ENCODE measurements around the gene TPM4. TPM values are rescaled to one million over a fixed set of nuclear protein-coding genes. Genes with fewer than 3 reads are reported as not detected.
"Not testable (repeated sequence)": the region's sequence is repeated elsewhere in the genome, so short reads cannot be mapped to it uniquely, and the experiment has no call there.

The TPM4 gene
- total RNA-seq, 1 donor from 2014 or later = 607 TPM

DNA sequence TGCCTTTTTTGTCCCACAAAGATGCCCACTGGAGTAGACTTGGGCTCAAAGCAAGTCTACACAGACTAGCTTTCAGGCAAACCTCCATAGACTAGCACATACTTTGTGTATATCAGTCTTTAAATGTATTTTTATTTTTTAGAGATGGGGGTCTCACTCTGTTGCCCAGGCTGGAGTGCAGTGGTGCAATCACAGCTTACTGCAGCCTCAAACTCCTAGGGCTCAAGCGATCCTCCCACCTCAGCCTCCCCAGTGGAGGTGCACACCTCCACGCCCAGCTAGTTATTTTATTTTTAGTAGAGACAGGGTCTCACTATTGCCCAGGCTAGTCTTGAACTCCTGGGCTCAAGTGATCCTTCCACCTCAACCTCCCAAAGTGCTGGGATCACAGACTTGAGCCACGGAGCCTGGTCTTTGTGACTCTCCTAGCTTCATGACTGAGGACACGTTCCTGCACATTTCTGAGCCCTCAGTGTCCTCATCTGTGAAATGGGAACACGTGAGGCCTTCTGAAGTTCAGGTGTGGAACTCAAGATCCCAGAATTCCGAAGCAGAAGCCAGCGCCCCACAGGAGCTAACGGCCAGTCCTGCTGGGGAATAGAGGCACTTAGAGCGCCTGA lies 5.1 kb upstream of the TPM4 start:
- DNase-seq (ENCODE audit: low read depth) = no peak

DNA sequence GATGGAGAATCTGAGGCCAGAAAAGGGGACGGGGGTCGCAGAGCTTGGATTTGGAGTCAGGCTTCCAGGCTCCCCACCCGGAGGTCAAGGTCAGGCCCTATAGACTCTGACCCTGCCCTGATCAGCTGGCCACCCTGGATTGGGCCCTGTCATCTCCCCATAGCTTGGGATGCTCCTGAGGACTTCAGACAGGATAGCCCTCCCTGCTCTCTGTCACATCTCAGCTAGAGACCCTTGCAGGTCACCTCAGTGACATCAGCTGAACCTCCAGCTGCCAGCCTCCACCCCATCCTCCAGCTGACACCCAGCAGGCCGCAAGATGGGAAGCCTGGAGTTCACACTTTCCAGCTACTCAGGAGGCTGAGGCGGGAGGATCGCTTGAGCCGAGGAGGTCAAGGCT lies 2.8 kb upstream of the TPM4 start:
- DNase-seq (ENCODE audit: low read depth) = no peak

DNA sequence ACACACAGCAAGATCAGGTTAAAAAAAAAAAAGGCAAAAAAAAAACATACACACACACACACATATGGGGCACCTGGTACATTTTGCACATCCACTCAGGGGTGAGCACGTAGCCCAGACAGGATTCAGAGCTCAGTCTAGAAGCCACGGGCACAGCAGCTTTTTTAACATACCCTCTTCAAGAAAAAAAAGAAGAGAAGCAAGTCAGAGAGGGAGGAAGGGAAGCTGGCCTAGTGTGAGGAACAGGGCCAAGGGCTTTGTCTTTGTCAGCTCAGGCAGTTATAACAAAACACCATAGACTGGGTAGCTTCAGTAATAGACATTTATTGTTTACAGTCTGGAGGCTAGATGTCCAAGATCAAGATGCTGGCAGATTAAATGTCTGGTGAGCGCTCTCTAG lies 2.3 kb upstream of the TPM4 start:
- DNase-seq (ENCODE audit: low read depth) = no peak

DNA sequence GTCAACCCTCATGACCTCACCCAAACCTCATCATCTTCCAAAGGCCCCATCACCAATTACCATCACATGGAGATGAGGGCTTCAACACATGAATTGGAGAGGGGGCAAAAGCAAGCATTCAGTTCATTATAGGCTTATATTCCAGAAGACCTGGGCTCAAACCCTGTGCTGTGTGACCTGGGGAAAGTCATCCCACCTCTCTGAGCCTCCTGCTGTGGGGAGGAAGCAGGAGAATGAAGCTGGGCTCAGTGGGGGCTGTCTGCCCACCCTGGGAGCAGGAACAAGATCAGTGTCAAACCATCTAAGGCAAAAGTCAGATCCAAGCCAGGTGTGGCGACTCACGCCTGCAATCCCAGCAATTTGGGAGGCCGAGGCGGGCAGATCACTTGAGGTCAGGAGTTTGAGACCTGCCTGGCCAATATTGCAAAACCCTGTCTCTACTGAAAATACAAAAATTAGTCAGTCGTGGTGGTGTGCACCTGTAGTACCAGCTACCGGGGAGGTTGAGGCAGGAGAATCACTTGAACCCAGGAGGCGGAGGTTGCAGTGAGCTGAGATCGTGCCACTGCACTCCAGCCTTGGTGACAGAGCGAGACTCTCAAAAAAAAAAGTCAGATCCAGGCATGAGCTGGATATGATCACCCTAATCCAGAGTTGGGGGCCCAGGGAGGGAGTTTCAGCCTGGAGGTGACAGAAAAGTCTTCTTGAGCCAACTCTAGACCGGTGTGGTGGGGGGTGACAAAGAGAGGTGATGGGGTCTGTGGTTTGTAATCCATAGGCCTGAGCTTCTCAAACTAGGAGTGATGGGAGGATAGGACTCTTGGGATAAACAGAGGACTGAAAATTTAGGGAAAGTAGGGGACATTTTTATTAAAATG lies 1.6 kb upstream of the TPM4 start:
- DNase-seq (ENCODE audit: low read depth) = no peak

DNA sequence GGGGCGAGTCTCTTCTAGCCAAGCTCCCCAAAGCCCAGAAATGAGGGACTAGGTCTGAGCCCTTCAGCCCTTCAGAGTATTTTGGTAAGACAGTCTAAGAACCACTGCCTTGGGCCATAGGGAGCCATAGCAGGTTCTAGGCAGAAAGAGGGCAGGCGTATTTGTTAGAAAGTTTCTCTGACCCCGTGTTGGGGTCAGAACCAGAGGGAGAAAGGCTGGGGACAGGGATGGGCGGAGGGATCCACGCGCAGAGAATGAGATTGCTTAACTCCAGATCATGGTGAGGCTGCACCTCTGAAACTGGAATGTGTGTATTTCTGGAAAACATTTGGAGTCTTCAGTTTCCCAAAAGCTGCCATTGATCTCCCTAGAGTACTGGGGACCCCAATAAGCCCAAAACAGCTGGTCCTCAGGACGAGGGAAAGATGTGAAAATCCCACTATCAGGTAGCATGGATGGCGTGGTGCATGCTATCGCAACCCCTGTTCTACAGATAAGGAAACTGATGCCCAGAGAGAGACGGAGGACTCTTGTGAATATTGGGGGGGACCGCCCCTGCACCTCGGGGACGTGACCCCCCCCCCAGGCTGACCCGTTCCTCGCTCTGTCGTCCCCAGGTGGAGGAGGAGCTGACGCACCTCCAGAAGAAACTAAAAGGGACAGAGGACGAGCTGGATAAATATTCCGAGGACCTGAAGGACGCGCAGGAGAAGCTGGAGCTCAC lies 703 bp upstream of the TPM4 start:
- DNase-seq (ENCODE audit: low read depth) = no peak

DNA sequence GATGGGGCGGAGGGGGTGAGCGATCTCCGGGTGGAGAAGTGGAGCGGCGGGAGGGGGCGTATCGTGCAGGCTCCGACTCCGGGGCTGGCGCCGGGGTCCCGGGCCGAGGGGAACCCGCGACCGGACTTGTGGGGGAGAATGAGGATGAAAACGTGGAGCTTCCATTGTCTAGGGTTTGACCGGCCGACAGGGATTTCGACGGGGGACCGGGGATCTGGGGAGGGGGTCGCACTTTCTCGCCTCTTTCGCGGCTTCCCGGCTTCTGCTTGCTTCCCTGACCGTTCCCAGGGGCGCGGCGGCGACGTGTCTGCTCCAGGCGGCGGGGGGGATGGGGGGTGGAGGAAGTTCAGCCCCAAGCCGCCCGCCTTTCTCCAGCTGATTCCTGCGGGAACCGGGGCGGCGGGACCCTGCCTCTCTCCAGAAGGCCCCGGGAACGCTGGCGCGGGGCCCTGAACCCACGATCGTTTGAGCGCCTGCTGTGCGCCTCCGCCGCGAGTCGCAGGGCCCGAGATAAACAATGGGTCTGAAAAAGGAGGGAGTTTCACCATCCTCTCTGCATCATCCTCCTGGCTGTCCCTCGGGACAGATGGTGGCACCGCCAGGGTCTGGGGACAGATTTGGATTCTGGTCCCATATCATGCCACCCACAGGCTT lies 790 bp downstream of the TPM4 start:
- DNase-seq (ENCODE audit: low read depth) = no peak

DNA sequence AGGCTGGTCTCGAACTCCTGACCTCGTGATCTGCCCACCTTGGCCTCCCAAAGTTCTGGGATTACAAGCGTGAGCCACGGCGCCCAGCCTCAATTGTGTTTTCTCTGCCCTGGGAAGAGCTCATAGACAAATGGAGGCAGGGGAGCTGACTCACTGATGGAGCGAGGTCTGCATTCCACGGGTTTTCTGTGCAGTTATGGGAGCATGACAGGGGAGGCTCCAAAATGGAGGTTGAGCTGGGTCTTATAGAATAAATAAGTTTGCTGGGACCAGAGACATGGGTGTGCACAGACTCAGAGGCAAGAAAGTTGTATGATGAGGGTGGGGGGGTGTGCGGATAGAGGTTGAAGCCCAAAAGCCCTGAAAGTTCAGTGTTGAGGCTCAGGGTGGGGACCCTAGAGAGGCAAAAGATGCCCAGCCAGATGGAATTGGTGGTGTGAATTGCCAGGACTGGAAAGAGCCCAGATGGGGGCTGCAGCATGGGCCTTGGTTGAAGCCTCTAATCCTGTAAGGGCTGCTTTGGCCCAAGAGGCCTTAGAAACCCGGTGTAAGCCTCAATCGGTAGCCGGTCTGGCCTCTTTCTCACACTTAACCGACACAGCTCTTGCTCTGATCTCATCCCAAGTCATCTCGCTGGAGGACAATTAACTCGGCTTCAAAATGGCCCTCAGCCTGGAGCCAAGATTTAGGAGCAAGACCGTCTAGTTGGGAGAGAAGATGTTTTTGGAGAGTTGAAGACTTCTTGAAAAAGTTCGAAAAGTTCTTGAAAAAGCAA lies 1.9 kb downstream of the TPM4 start:
- peak; percentile 25 for DNase-seq (ENCODE audit: low read depth)

DNA sequence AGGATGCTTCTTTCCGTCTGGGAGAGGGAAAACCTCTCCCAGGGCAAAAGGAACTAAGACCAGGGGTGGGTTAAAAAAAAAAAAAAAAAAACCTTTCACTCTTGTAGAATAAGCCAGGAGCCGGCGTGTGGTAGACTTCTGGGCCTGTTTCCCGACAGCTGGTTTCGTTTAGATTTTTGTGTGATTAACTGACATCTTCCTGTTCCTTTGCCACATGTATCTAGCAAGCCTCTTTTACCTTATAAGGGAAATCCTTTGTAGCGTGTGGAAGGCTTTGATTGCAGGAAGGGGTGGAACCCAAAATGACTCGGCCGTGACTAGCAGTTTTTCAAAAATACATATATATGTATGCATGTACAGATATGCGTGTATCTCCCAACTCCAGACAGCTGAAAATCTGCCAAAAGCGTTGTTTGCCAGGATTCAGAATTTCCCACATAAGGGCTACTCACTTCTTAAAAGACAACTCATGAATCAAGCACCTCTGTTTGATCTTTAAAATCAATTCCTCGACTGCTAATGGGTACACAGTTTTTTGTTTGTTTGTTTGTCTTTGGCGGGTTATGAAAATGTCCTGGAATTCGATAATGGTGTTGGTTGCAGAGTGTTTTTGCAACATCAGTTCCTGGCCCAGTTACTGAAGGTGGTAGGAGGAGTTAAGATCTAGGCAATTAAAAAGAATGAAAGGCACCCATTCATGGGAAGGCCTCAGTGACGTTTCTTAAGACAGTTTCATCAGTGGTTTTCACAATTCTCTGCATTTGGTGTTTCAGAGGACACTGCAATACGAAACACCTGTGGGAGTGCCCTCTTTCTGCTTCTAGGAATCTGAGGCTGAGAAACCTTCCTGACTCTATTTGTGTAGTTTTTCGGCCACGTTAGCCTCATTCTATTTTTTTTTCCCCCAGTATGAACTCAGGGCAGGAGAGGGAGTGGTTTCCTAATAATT lies 2.7 kb downstream of the TPM4 start:
- DNase-seq (ENCODE audit: low read depth) = peak; percentile 83

DNA sequence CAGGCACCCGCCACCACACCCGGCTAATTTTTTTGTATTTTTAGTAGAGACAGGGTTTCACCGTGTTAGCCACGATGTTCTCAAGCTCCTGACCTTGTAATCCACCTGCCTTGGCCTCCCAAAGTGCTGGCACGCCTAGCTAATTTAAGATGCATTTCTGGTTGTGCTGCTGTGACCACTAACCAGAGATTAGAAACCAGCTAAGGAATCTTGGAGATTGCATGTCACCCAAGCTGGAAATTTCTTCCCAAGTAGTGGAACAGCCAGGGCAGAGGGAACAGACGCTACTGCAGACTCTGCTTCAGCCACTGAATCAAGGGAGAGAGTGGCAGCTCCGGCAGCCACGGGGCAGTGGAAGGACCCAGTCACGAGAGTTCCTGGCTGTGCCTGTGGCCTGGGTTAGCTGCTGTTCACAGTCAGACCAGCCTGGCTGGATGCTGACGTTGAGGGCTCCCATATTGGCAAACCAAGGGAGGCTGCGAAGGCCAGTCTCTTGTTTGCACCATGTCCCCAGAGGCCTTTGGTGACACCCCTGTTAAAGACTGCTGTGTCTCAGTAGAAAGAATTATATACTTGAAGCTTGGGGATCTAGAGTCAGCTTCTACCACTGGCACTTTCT lies 7.9 kb downstream of the TPM4 start:
- DNase-seq (ENCODE audit: low read depth) = no peak

DNA sequence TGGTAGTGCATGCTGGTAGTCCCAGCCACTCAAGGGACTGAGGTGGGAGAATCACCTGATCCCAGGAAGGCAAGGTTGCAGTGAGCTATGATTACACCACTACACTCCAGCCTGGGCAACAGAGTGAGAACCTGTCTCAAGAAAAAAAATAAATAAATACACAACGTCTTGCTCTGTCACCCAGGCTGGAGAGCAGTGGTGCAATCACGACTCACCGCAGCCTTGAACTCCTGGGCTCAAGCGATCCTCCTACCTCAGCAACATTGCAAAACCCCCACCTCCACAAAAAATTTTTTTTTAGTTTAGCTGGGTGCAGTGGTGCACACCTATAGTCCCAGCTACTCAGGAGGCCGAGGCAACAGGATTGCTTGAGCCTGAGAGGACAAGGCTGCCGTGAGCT lies 8.8 kb downstream of the TPM4 start:
- DNase-seq (ENCODE audit: low read depth) = peak; percentile 62

DNA sequence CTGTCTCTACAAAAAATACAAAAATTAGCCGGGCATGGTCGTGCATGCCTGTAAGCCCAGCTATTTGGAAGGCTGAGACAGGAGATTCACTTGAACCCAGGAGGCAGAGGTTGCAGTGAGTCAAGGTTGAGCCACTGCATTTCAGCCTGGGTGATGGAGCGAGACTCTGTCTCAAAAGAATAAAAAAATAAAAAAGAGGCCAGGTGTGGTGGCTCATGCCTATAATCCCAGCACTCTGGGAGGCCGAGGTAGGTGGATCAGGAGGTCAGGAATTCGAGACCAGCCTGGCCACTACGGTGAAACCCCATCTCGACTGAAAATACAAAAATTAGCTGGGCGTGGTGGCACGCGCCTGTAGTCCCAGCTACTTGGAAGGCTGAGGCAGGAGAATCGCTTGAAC lies 11.1 kb downstream of the TPM4 start:
- not testable (repeated sequence) for DNase-seq (ENCODE audit: low read depth)

DNA sequence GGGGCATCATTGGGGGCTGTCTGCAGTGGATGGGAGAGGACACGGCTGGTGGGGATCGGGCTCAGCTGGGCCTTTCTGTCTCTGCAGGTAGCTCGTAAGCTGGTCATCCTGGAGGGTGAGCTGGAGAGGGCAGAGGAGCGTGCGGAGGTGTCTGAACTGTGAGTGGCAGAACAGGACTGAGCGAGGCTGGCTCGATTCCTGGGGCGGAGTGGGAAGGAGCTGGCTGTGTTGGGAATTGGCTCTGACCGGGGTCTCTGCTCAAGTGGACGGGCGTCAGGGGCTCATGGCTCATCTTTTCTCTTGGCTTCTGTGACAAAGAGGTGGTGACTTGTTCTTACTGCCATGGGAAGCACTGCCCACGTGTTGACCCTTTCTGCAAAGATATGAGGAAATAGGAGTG lies 11.6 kb downstream of the TPM4 start:
- no peak for DNase-seq (ENCODE audit: low read depth)

DNA sequence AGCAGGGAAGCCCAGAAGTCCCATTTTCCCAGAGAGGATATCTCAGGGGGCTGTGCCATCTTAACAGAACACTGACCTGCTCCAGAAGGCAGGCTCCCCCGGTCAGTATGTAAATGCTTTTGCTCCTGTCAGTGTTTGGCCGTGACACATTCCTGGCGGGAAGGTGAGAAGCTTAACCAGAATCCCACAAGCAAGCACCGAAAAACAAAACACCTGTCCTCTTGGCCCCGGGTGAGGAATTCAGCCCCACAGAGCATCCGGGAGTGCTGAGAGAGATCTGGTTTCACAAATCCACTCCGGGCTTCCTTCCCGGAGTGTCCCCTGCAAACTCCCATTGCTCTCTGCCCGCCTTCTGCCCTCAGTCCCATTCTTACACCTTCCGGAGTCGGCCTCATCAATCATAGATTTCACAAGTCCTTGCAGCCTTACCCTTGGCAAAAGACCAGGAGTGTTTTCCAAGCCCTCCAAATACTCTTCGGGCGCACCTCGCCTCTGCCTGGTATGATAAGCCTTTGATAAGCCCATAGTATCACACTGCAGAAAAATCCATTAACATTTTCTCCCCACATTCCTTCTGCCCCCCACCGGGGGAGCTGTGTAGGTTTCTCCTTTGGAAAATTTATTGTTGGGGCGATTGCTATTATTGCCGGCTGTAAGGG lies 12.2 kb downstream of the TPM4 start:
- DNase-seq (ENCODE audit: low read depth) = no peak

DNA sequence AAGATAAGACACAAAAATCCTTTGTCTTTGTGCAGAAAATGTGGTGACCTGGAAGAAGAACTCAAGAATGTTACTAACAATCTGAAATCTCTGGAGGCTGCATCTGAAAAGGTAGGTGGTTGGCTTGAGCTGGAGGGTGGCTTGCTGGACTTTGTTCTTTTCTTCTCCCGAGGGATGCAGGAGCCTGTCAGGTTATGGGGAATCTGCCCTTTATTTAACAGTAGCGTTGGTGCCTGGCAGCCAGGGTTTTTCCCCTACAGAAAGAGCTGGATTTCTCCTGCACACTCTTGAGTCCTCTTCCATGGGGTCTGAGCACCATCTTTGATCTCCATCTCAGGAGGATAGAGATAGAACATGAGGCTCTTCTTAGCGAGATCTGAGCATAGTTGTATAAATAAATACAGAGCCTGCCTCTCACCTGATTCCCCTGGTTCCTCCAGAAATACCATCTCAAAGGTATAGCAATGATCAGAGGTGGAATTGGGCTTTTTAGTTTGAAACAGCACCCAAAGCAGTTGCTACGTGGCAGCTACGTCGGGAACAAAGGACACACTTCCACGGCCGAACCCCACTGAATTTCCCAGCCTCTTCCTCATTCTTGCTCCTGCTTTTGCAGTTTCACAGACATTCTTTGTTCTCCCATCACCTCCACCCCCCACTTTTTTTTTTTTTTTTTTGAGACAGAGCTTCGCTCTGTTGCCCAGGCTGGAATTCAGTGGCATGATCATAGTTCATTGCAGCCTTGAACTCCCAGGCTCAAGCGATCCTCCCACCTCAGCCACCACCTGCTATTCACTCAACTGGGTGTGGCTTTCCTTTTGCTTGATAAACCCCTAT lies 12.9 kb downstream of the TPM4 start:
- no peak for DNase-seq (ENCODE audit: low read depth)

DNA sequence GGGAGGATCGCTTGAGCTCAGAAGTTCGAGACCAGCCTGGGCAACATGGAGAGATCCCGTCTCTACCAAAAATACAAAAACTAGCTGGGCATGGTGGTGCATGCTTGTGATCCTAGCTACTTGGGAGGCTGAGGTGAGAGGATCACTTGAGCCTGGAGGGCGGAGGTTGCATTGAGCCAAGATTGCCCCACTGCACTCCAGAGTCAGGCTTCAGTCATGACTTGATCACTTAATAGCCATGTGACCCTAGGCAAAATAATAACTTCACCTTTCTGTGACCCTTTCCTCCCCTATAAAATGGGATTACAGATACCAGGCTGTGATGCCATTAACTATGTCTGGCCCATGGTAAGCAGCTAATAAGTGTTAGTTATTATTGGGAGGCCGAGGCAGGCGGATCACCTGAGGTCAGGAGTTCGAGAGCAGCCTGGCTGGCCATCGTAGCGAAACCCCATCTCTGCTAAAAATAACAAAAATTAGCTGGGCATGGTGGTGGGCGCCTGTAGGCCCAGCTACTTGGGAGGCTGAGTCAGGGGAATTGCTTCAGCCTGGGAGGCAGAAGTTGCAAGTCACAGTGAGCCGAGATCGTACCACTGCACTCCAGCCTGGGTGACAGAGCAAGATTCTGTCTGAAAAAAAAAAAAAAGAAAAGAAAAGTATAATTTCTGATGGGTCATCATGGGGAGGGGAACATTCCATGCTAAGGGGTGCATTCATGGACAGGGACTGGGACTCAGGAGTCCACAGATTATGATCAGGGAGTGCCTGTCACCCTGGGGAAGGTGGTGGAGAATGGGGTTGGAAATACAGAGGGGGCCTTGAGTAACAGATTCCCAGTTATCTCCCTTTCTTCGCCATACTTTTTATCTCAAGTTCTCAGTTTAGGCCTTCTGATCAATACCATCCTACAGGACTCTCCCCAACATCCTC lies 15.5 kb downstream of the TPM4 start:
- DNase-seq (ENCODE audit: low read depth) = no peak

DNA sequence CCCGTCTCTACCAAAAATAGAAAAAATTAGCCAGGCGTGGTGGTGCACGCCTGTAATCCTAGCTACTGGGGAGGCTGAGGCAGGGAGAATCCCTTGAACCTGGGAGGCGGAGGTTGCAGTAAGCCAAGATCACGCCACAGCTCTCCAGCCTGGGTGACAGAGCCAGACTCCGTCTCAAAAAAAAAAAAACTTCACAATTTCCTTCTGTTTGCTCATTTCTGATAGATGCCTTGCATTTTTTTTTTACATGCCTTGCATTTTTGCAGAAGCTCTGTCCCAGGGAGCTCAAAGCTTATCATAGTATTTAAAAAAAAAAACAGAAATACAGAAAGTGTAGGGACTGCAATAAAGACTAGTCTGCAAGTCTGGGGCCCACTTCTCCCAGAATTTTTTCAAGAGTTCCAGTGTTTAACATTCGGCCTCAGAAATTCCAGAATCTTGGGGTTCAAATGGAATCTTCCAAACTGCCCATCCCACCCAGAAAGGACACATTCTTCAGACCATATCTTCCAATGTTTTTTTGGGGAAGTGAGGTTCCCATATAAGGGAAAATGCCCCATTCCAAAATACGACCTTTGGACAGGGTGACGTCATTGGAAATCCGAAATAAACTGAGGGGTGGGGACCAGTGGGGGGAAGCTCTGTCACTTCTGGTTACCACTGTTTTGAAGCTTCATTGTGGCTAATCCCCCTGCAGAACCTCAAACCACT lies 18.2 kb downstream of the TPM4 start:
- no peak for DNase-seq (ENCODE audit: low read depth)

Data from renal cortical epithelial cell (primary cell).